ENCODE data around the gene LHFPL3.

DNA sequence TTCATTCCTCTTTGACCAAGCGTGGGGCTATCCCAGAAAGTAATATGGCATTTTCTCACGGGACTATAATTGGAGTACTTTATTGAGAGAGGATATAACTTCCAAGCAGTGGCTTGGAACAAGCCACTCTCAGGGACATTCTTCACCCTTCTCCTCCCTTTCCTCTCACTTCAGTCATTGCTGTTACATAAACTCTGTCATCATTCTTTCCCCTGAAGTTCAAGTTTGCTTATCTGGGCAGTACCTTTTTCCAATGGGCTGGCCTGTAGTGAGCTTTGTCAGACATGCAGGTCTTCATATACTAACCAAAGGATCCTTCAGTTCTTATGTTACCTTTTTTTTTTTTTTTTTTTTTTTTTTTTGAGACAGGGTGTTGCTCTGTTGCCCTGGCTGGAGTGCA lies 626.9 kb downstream of the LHFPL3 start:
- TF ChIP-seq CHD4 (IDR thresholded peaks at IDR 0.05; ENCODE audit: borderline replicate concordance): no peak
- TF ChIP-seq EHMT2 (IDR thresholded peaks at IDR 0.05; ENCODE audit: low read depth): no peak
